ENCODE results near the gene SAMHD1. TPM values are rescaled to one million over a fixed set of nuclear protein-coding genes. Genes with fewer than 3 reads are reported as not detected.
A peak's percentile ranks its signal among the peaks of the same experiment; 100 is the strongest.

Gene SAMHD1
- total and polyA plus RNA-seq, 2 of the 13 experiments (the other 11 are each of a cell fraction or from before 2014, with no cell fraction given): 16.9 to 43.5 TPM

DNA sequence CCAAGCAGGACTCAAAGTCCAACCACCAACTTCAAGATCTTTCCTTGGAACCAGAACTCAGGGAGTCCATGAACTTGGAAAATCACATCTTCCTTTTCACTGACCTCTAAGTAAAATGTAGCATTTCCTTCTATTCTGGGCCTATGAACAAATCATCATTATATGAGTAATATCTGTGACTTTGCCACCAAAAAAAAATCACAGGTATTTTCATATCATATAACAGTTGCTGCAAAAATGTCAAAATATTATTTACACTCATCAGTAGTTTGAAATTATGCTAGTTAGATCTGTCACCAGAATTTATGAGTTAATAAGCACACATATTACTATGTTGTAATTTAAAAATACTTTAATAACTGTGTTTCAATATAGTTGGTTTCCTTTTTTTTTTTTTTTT, 102.8 kb downstream of the SAMHD1 start:
- no peak overlapping the region for H3K9ac ChIP-seq (ENCODE audit: insufficient read depth, low read depth, low read length)
- DNase-seq (ENCODE audit: low spot score) (no peak), ATAC-seq (no peak), FAIRE-seq (peak; percentile 8)
- no peaks in the 10 kb centered on the region for H3K27me3 ChIP-seq (ENCODE audit: control insufficient read depth in 1 of 2, insufficient read depth in 2 of 2, low read length in 2 of 2)
- CTCF ChIA-PET (ENCODE audit: low intra/inter-chr PET ratio, low total read pairs): no interaction called here
- peaks cover 5% of the 10 kb centered on the region; the same call in 1 of the 2 replicates for H4K20me1 ChIP-seq (ENCODE audit: insufficient read depth, low read length)
- H3K4me1 ChIP-seq (ENCODE audit: insufficient read depth, low read length): peaks cover 24% of the 10 kb centered on the region
- POLR2A ChIA-PET: no interaction called here
- no peak overlapping the region for H2AFZ ChIP-seq (ENCODE audit: low read length)
- peaks cover 2 to 3% of the 10 kb centered on the region in 2 experiments; a peak in 1 of 5 replicates for H3K36me3 ChIP-seq (replicated peaks in 1 of 2; ENCODE audit: control insufficient read depth in 1 of 2, insufficient read depth in 2 of 2, low read length in 2 of 2)
- in situ Hi-C loops (cut with HindIII; ENCODE audit: extremely low pct_ligation_motif_present, low pct_unique_long_range_greater_than_20kb) (no loop called here), intact Hi-C loops (cut with micrococcal nuclease; ENCODE audit: unreplicated experiment) (no loop called here)
- H3K4me2 ChIP-seq (ENCODE audit: low read depth, low read length): no peak overlapping the region
- no peaks in the 10 kb centered on the region; the same call in 1 of the 2 replicates for H3K9me3 ChIP-seq (ENCODE audit: low read length)
- no TSS peak for BruUV-seq (replicated peaks)
- no peak overlapping the region for H3K4me3 ChIP-seq (replicated peaks in 1 of 3; ENCODE audit: insufficient read depth in 1 of 3, low read depth in 2 of 3, low read length in 3 of 3)
- TF ChIP-seq SMAD1 (CRISPR knock-in tag; IDR thresholded peaks at IDR 0.05; ENCODE audit: borderline replicate concordance, low read depth) (no peak), HNF4A (CRISPR knock-in tag; IDR thresholded peaks at IDR 0.05) (peak; percentile 18; the same call in 1 of the 2 replicates)
- H3K27ac ChIP-seq (ENCODE audit: extremely low read length, insufficient read depth, low read length): no peak overlapping the region
- peaks cover 7% of the 10 kb centered on the region for H3K79me2 ChIP-seq (ENCODE audit: insufficient read depth, low read length)

DNA sequence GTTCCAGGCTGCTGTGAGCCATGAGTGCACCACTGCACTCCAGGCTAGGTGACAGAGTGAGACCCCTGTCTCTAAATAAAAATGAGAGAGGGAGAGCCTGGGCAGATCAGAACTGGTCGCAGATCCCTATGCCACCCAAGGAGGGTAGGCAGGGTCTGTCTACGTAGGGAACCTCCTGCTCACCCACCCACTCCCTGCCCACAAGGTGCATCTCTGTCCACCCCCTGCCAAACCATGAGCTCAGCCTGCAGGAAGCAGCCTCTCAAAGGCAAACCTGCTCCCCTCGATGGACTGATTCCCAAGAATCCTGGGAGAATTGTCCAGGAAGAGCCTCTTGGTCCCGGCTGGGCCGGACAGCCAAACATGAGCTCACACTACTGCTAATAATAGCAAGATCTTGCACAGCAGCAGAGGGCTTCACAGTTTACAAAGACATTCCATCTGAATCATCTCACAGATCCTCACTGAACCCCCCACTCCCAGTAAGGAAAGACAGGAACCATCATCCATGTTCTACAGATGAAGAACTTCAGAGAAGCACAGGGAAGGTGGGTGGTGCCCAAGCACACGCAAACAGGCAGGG, 103.3 kb downstream of the SAMHD1 start:
- Histone ChIP-seq H3K79me2 (ENCODE audit: insufficient read depth, low read length) (peaks cover 7% of the 10 kb centered on the region), H3K36me3 (replicated peaks in 1 of 2; ENCODE audit: control insufficient read depth in 1 of 2, insufficient read depth in 2 of 2, low read length in 2 of 2) (peaks cover 2% of the 10 kb centered on the region in 2 experiments; a peak in 1 of 5 replicates), H3K27me3 (ENCODE audit: control insufficient read depth in 1 of 2, insufficient read depth in 2 of 2, low read length in 2 of 2) (no peaks in the 10 kb centered on the region), H3K9me3 (ENCODE audit: low read length) (no peaks in the 10 kb centered on the region; the same call in 1 of the 2 replicates), H4K20me1 (ENCODE audit: insufficient read depth, low read length) (peaks cover 5% of the 10 kb centered on the region; the same call in 1 of the 2 replicates), H3K4me2 (ENCODE audit: low read depth, low read length) (no peak overlapping the region), H3K4me3 (replicated peaks in 1 of 3; ENCODE audit: insufficient read depth in 1 of 3, low read depth in 2 of 3, low read length in 3 of 3) (no peak overlapping the region), H2AFZ (ENCODE audit: low read length) (no peak overlapping the region), H3K4me1 (ENCODE audit: insufficient read depth, low read length) (peaks cover 24% of the 10 kb centered on the region), H3K27ac (ENCODE audit: extremely low read length, insufficient read depth, low read length) (no peak overlapping the region), H3K9ac (ENCODE audit: insufficient read depth, low read depth, low read length) (no peak overlapping the region)
- TF ChIP-seq ZNF543 (CRISPR knock-in tag; IDR thresholded peaks at IDR 0.05): no peak
- TF ChIP-seq ZNF775 (CRISPR knock-in tag; IDR thresholded peaks at IDR 0.05; ENCODE audit: borderline replicate concordance): no peak
- no peak for TF ChIP-seq FOXK1 (CRISPR knock-in tag; IDR thresholded peaks at IDR 0.05; ENCODE audit: borderline replicate concordance, low read depth)
- TF ChIP-seq ZSCAN22 (CRISPR knock-in tag; IDR thresholded peaks at IDR 0.05): no peak
- intact Hi-C loops (cut with micrococcal nuclease; ENCODE audit: unreplicated experiment) (no loop called here), in situ Hi-C loops (cut with HindIII; ENCODE audit: extremely low pct_ligation_motif_present, low pct_unique_long_range_greater_than_20kb) (no loop called here)
- POLR2A ChIA-PET: no interaction called here
- ATAC-seq (no peak), DNase-seq (ENCODE audit: low spot score) (no peak), FAIRE-seq (no peak)
- WGBS (ENCODE audit: low lambda C conversion rate): 79% methylated on average over 6 of the region's 6 CpGs
- CTCF ChIA-PET (ENCODE audit: low intra/inter-chr PET ratio, low total read pairs): no interaction called here
- BruUV-seq (replicated peaks): no TSS peak
